GM12865 (cell line): ENCODE results near the gene ACOXL.

Experiments
- DNase-seq: peaks from one replicate; pipeline ENCODE4 v3.0.0; 2010; ENCODE audit warnings: low read depth
- H3K4me3 ChIP-seq: 2 replicates; pipeline ENCODE4 v1.5.1; 2011; ENCODE audit warnings: mild to moderate bottlenecking, low read depth, low read length, control low read depth
- CTCF ChIP-seq: IDR thresholded peaks from 2 replicates; pipeline ENCODE4 v1.5.1; 2011; ENCODE audit warnings: low read length, control low read depth, low read depth, inconsistent platforms; ENCODE audit not compliant: insufficient read depth; ENCODE audit errors: missing control alignments

Gene ACOXL

GRCh38 chr2:110816404-110817365, 84.3 kb downstream of the ACOXL start:
- DNase-seq = no peak
- no peak overlapping the region for H3K4me3 ChIP-seq
- TF ChIP-seq CTCF = no peak

- no peak for DNase-seq
- TF ChIP-seq CTCF = peak; percentile 22
- H3K4me3 ChIP-seq = no peak overlapping the region
Observed at GRCh38 chr2:110818767-110819481, 86.6 kb downstream of the ACOXL start.

GRCh38 chr2:110819711-110820110, 87.3 kb downstream of the ACOXL start:
- DNase-seq = no peak
- no peak for TF ChIP-seq CTCF
- no peak overlapping the region for H3K4me3 ChIP-seq

GRCh38 chr2:110820128-110820527, 87.8 kb downstream of the ACOXL start:
- DNase-seq = peak; percentile 60
- no peak overlapping the region for H3K4me3 ChIP-seq
- no peak for TF ChIP-seq CTCF

- no peak overlapping the region for H3K4me3 ChIP-seq
- no peak for TF ChIP-seq CTCF
- no peak for DNase-seq
Observed at GRCh38 chr2:110823165-110823564, 90.8 kb downstream of the ACOXL start.

- no peak overlapping the region for H3K4me3 ChIP-seq
- DNase-seq = no peak
- TF ChIP-seq CTCF = no peak
Observed at GRCh38 chr2:110827511-110827910, 95.1 kb downstream of the ACOXL start.

- no peak for TF ChIP-seq CTCF
- no peak for DNase-seq
Observed at GRCh38 chr2:110828330-110828729, 96.0 kb downstream of the ACOXL start.

More at GRCh38 chr2:110828330-110828729, 96.0 kb downstream of the ACOXL start:
- H3K4me3 ChIP-seq = no peak overlapping the region
